GM20431 (cell line): ENCODE data around the gene FHL1.

ENCODE experiments used
- in situ Hi-C: fragments of 300-500 bp; cut with MseI, MboI; formaldehyde crosslinking; loops from one replicate; pipeline ENCODE4 v1.15.0; 2020; ENCODE audit warnings: low sequenced_read_pairs; ENCODE audit not compliant: unreplicated experiment

Gene FHL1

GRCh38 chrX:136183172-136183571 lies 35.8 kb downstream of the FHL1 start:
- in situ Hi-C loops, result no loop called here

- in situ Hi-C loops, result no loop called here
Measured at GRCh38 chrX:136183917-136184316, 36.6 kb downstream of the FHL1 start.

- in situ Hi-C loops, result no loop called here
Measured at GRCh38 chrX:136185401-136186022, 38.2 kb downstream of the FHL1 start.

GRCh38 chrX:136186023-136186413 lies 38.7 kb downstream of the FHL1 start:
- in situ Hi-C loops, result no loop called here

GRCh38 chrX:136189222-136189621 lies 41.9 kb downstream of the FHL1 start:
- in situ Hi-C loops, result no loop called here

GRCh38 chrX:136190038-136190713 lies 42.8 kb downstream of the FHL1 start:
- in situ Hi-C loops, result no loop called here

GRCh38 chrX:136191171-136191570 lies 43.8 kb downstream of the FHL1 start:
- in situ Hi-C loops, result no loop called here

- in situ Hi-C loops, result no loop called here
Measured at GRCh38 chrX:136192135-136192534, 44.8 kb downstream of the FHL1 start.

GRCh38 chrX:136192839-136193414 lies 45.6 kb downstream of the FHL1 start:
- in situ Hi-C loops, result no loop called here

- in situ Hi-C loops, result no loop called here
Measured at GRCh38 chrX:136193771-136194170, 46.4 kb downstream of the FHL1 start.

- in situ Hi-C loops, result no loop called here
Measured at GRCh38 chrX:136194536-136194935, 47.2 kb downstream of the FHL1 start.

GRCh38 chrX:136195247-136195646 lies 47.9 kb downstream of the FHL1 start:
- in situ Hi-C loops, result no loop called here

GRCh38 chrX:136196691-136197155 lies 49.4 kb downstream of the FHL1 start:
- in situ Hi-C loops, result no loop called here

GRCh38 chrX:136198010-136198409 lies 50.7 kb downstream of the FHL1 start:
- in situ Hi-C loops, result no loop called here

- in situ Hi-C loops, result no loop called here
Measured at GRCh38 chrX:136198678-136199243, 51.4 kb downstream of the FHL1 start.

- in situ Hi-C loops, result no loop called here
Measured at GRCh38 chrX:136199365-136199764, 52.0 kb downstream of the FHL1 start.

GRCh38 chrX:136200466-136200865 lies 53.1 kb downstream of the FHL1 start:
- in situ Hi-C loops, result no loop called here

GRCh38 chrX:136201601-136202000 lies 54.3 kb downstream of the FHL1 start:
- in situ Hi-C loops, result no loop called here

- in situ Hi-C loops, result no loop called here
Measured at GRCh38 chrX:136202889-136203288, 55.6 kb downstream of the FHL1 start.

- in situ Hi-C loops, result no loop called here
Measured at GRCh38 chrX:136203438-136203837, 56.1 kb downstream of the FHL1 start.

- in situ Hi-C loops, result no loop called here
Measured at GRCh38 chrX:136203951-136204350, 56.6 kb downstream of the FHL1 start.
